OCI-LY7 (cell line): Measurements from ENCODE around the gene NAA60. TPM values are rescaled to one million over a fixed set of nuclear protein-coding genes. Genes with fewer than 3 reads are reported as not detected.

ENCODE experiments used
- BruUV-seq: library from RNA; stranded (reverse); fragments of 400-500 nt; replicated peaks from 2 replicates; lab custom pipeline; 2021; lab: Mats Ljungman, UMichigan
- CTCF ChIA-PET: fragments of 300-600 bp; sonication (Branson Sonifier 250); formaldehyde crosslinking; loops from one replicate; lab custom pipeline; 2022; ENCODE audit warnings: antibody characterized with exemption; ENCODE audit not compliant: unreplicated experiment; lab: Charles Lee
- POLR2A ChIA-PET: fragments of 300-600 bp; sonication (Branson Sonifier 250); formaldehyde crosslinking; loops from one replicate; lab custom pipeline; 2022; ENCODE audit warnings: antibody characterized with exemption; lab: Charles Lee
- DNase-seq: peaks from one replicate; pipeline ENCODE4 v3.0.0-alpha.2; 2015; ENCODE audit warnings: low spot score
- H2AFZ ChIP-seq: fragments of 200-600 bp; sonication (generic), shearing (Covaris generic); 2 replicates; pipeline ENCODE4 v1.6.1; 2014; ENCODE audit warnings: mild to moderate bottlenecking, antibody characterized with exemption, low read length, moderate library complexity
- H3K27ac ChIP-seq: fragments of 200-600 bp; sonication (generic); 2 replicates; pipeline ENCODE4 v1.5.1; 2014; ENCODE audit warnings: mixed run types, low read depth, mild to moderate bottlenecking, moderate library complexity, low read length, inconsistent platforms; ENCODE audit not compliant: poor library complexity, severe bottlenecking
- H3K36me3 ChIP-seq: fragments of 200-600 bp; sonication (generic); 2 replicates; pipeline ENCODE4 v1.6.1; 2014; ENCODE audit warnings: mild to moderate bottlenecking, antibody characterized with exemption, low read length, moderate library complexity, mixed read lengths; ENCODE audit not compliant: insufficient read depth
- H3K4me1 ChIP-seq: fragments of 200-600 bp; sonication (generic); 2 replicates; pipeline ENCODE4 v1.5.1; 2014; ENCODE audit warnings: mild to moderate bottlenecking, low read length; ENCODE audit not compliant: insufficient read depth, poor library complexity, severe bottlenecking
- H3K4me2 ChIP-seq: fragments of 200-600 bp; sonication (generic); 2 replicates; pipeline ENCODE4 v1.6.1; 2014; ENCODE audit warnings: mild to moderate bottlenecking, low read length
- H3K4me3 ChIP-seq: fragments of 200-600 bp; sonication (generic); 2 replicates; pipeline ENCODE4 v1.5.1; 2014; ENCODE audit warnings: mild to moderate bottlenecking, low read depth, low read length; ENCODE audit not compliant: poor library complexity, severe bottlenecking
- H3K79me2 ChIP-seq: fragments of 200-600 bp; sonication (generic); 2 replicates; pipeline ENCODE4 v1.6.1; 2016; ENCODE audit warnings: low read depth, mild to moderate bottlenecking, low read length, moderate library complexity, mixed read lengths; ENCODE audit not compliant: insufficient read depth
- H3K9me2 ChIP-seq: fragments of 200-600 bp; sonication (generic); 2 replicates; pipeline ENCODE4 v1.6.1; 2016; ENCODE audit warnings: mild to moderate bottlenecking, low read length, mixed read lengths; ENCODE audit not compliant: insufficient read depth
- H3K9me3 ChIP-seq: fragments of 200-600 bp; sonication (generic); 2 replicates; pipeline ENCODE4 v1.6.1; 2014; ENCODE audit warnings: mild to moderate bottlenecking, mixed run types, low read length, mixed read lengths
- H4K20me1 ChIP-seq: fragments of 200-600 bp; sonication (generic); 2 replicates; pipeline ENCODE4 v1.6.1; 2014; ENCODE audit warnings: mild to moderate bottlenecking, antibody characterized with exemption, low read length, moderate library complexity, mixed read lengths; ENCODE audit not compliant: insufficient read depth
- EZH2phosphoT487 ChIP-seq: fragments of 200-600 bp; sonication (generic); IDR thresholded peaks from 2 replicates; pipeline ENCODE4 v1.6.1; 2018; ENCODE audit warnings: low read depth, borderline replicate concordance, mild to moderate bottlenecking, mixed run types, antibody characterized with exemption, low read length, moderate library complexity, mixed read lengths
- intact Hi-C: fragments of 100-400 bp; cut with micrococcal nuclease; formaldehyde crosslinking; loops from one replicate; pipeline ENCODE4 v1.10.0; 2022; ENCODE audit not compliant: unreplicated experiment
- total RNA-seq, 2 experiments: library from RNA; depleted of rRNA in 1 of 2; stranded (reverse); fragments of >200 nt in 1 of 2; shearing (Covaris generic) in 1 of 2; gene quantifications; 2 replicates each; pipeline ENCODE4 v1.2.3, GENCODE V29; 2014 to 2022
- TF ChIP-seq, protein P1 (sequence below): fragments of 200-600 bp; sonication (generic); conservative IDR thresholded peaks from 2 replicates; pipeline ENCODE4 v1.5.1; 2014; ENCODE audit warnings: mild to moderate bottlenecking, antibody characterized with exemption, low read length, moderate library complexity, mixed read lengths

Gene NAA60
- total RNA-seq, 2 experiments from 2014 or later = 24.8 to 40.1 TPM

DNA sequence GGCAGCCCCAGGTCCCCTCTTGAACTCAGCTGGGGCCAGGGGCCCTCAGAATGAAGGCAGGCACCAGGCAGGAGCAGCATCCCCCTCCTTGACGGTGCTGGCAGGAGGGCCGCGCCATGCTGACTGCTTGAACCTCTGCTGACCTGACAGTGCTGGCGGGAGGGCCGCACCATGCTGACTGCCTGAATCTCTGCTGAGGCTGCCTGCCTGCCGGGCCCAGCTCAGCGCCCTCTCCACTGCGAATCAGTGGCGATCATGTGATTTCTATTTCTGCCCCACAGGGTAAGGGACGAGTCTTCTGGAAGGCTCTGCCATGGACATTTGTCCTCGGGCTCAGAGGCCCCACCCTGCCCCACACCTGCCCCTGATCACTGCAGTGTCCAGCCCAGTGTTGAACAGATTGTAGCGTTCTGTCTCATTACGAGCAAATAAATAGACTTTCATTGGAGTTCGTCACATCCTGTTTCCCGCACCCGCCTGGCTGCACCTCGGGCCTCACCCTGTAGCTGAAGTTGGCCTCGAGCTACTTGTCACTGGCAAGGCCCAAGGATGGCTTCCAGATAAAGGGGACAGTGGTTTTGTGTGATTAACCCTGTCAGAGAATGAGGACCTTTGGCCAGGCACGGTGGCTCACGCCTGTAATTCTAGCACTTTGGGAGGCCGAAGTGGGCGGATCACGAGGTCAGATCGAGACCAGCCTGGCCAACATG is 43.2 kb downstream of the NAA60 start:
- no peaks in the 10 kb centered on the region for H4K20me1 ChIP-seq
- no peaks in the 10 kb centered on the region for H3K9me2 ChIP-seq
- ChIA-PET CTCF (no interaction called here), POLR2A (no interaction called here)
- no peaks in the 10 kb centered on the region for H3K4me1 ChIP-seq
- DNase-seq = no peak
- no peak overlapping the region for H3K4me3 ChIP-seq
- no peaks in the 10 kb centered on the region for H3K9me3 ChIP-seq
- H3K4me2 ChIP-seq = no peak overlapping the region
- intact Hi-C loops = no loop called here
- no peak overlapping the region for H3K27ac ChIP-seq
- no TSS peak for BruUV-seq
- no peak overlapping the region for H2AFZ ChIP-seq
- TF ChIP-seq, protein P1, sequence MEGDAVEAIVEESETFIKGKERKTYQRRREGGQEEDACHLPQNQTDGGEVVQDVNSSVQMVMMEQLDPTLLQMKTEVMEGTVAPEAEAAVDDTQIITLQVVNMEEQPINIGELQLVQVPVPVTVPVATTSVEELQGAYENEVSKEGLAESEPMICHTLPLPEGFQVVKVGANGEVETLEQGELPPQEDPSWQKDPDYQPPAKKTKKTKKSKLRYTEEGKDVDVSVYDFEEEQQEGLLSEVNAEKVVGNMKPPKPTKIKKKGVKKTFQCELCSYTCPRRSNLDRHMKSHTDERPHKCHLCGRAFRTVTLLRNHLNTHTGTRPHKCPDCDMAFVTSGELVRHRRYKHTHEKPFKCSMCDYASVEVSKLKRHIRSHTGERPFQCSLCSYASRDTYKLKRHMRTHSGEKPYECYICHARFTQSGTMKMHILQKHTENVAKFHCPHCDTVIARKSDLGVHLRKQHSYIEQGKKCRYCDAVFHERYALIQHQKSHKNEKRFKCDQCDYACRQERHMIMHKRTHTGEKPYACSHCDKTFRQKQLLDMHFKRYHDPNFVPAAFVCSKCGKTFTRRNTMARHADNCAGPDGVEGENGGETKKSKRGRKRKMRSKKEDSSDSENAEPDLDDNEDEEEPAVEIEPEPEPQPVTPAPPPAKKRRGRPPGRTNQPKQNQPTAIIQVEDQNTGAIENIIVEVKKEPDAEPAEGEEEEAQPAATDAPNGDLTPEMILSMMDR = no peak
- no peak for TF ChIP-seq EZH2phosphoT487
- H3K36me3 ChIP-seq = peaks cover 41% of the 10 kb centered on the region
- no peaks in the 10 kb centered on the region for H3K79me2 ChIP-seq

DNA sequence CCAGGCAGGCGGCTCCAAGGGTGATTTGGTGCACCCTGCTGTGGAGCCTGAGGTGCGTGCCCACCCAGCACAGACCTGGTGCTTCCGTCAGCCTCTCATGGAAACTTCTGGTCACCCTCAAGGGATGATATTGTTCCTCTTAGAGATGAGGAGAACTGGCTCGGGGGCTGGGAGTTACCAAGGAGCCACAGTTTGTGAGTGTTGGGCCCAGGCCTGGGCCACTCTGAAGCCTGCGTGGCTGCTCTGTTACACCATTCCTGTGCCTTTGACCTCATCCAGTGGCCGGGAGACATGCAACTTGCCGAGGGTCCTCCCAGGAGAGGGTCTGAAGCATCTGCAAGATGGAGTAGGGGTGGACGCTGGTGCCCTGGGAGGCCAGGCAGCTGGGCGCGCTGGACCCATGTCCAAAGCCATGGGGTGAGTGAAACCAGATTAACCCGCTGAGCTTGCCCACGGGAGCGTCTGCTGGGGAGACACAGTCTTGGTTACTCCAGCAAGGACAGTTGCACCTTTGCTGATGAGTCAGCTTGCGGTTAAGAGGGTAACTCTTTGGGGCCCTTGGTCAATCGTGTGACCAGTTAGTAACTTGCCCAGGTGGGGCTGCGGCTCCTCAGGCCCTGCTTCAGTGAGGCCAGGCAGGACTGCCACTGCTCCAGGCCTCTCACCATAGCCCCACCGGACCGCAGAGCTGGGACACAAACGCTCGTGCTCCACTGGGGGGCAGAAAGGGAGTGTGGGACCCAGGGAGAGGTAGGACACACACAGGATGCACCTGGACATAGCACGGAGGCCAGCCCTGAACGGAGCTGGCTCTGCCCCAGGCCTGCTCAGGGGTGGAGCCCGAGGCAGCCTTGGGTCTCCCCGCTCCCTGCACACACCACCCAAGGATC is 44.3 kb downstream of the NAA60 start:
- Histone ChIP-seq H2AFZ (no peak overlapping the region), H3K36me3 (peaks cover 31% of the 10 kb centered on the region), H3K79me2 (no peaks in the 10 kb centered on the region), H3K9me3 (no peaks in the 10 kb centered on the region), H4K20me1 (no peaks in the 10 kb centered on the region), H3K4me2 (no peak overlapping the region), H3K4me1 (no peaks in the 10 kb centered on the region), H3K4me3 (no peak overlapping the region), H3K27ac (no peak overlapping the region), H3K9me2 (no peaks in the 10 kb centered on the region)
- no peak for DNase-seq
- BruUV-seq = no TSS peak
- TF ChIP-seq, protein P1 = no peak
- no peak for TF ChIP-seq EZH2phosphoT487
- intact Hi-C loops = no loop called here
- ChIA-PET CTCF (no interaction called here), POLR2A (no interaction called here)
